Coronary artery (tissue), 2 donors: Measurements from ENCODE around the gene LGALS16.
"Not testable (repeated sequence)": the region's sequence is repeated elsewhere in the genome, so short reads cannot be mapped to it uniquely, and the experiment has no call there.

Experiments
- DNase-seq: peaks from one replicate; pipeline ENCODE4 v3.0.0-alpha.2; 2017; ENCODE audit warnings: low spot score
- H3K27ac ChIP-seq, 2 donors: fragments of 200-600 bp; sonication (generic); one replicate each; pipeline ENCODE4 v1.5.1; 2016 to 2019
- H3K4me3 ChIP-seq: fragments of 200-600 bp; sonication (generic); 2 replicates; pipeline ENCODE4 v1.5.1; 2016; ENCODE audit warnings: mild to moderate bottlenecking, moderate library complexity
- CTCF ChIP-seq: fragments of 200-600 bp; sonication (generic); IDR thresholded peaks from one replicate; pipeline ENCODE4 v1.5.1; 2019; ENCODE audit warnings: antibody characterized with exemption

Gene LGALS16

GRCh38 chr19:39655613-39656012 lies at the start of gene LGALS16:
Gene LGALS16 (plus strand): TSS chr19:39655913. CDS start chr19:39655962, 49 bp downstream.
- no peak within 1 kb of the TSS for H3K27ac ChIP-seq
- H3K4me3 ChIP-seq: no peak within 1 kb of the TSS
- DNase-seq: no peak
- no peak for TF ChIP-seq CTCF

- no peak for DNase-seq
- Histone ChIP-seq H3K27ac (no peak overlapping the region), H3K4me3 (no peak overlapping the region)
- no peak for TF ChIP-seq CTCF
Observed at GRCh38 chr19:39607021-39607420, 48.7 kb upstream of the LGALS16 start.

GRCh38 chr19:39607561-39607960 lies 48.2 kb upstream of the LGALS16 start:
- no peak for DNase-seq
- TF ChIP-seq CTCF: no peak
- Histone ChIP-seq H3K27ac (no peak overlapping the region), H3K4me3 (no peak overlapping the region)

- no peak for DNase-seq
- TF ChIP-seq CTCF: no peak
- Histone ChIP-seq H3K27ac (no peak overlapping the region), H3K4me3 (no peak overlapping the region)
Observed at GRCh38 chr19:39613597-39613996, 42.1 kb upstream of the LGALS16 start.

GRCh38 chr19:39617745-39618144 lies 38.0 kb upstream of the LGALS16 start:
- DNase-seq: no peak
- TF ChIP-seq CTCF: no peak
- no peak overlapping the region for H3K4me3 ChIP-seq
- no peak overlapping the region for H3K27ac ChIP-seq

- DNase-seq: no peak
- H3K27ac ChIP-seq: no peak overlapping the region
- H3K4me3 ChIP-seq: no peak overlapping the region
- TF ChIP-seq CTCF: no peak
Observed at GRCh38 chr19:39623946-39624345, 31.8 kb upstream of the LGALS16 start.

GRCh38 chr19:39627631-39628030 lies 28.1 kb upstream of the LGALS16 start:
- H3K4me3 ChIP-seq, DNase-seq: not testable (repeated sequence)

GRCh38 chr19:39631178-39631577 lies 24.5 kb upstream of the LGALS16 start:
- Histone ChIP-seq H3K27ac (no peak overlapping the region), H3K4me3 (no peak overlapping the region)
- no peak for DNase-seq
- no peak for TF ChIP-seq CTCF

More at GRCh38 chr19:39627631-39628030, 28.1 kb upstream of the LGALS16 start:
- H3K27ac ChIP-seq: not testable (repeated sequence)
